ENCODE data around the gene KIAA0513. TPM values are rescaled to one million over a fixed set of nuclear protein-coding genes. Genes with fewer than 3 reads are reported as not detected.

KIAA0513 gene, protein sequence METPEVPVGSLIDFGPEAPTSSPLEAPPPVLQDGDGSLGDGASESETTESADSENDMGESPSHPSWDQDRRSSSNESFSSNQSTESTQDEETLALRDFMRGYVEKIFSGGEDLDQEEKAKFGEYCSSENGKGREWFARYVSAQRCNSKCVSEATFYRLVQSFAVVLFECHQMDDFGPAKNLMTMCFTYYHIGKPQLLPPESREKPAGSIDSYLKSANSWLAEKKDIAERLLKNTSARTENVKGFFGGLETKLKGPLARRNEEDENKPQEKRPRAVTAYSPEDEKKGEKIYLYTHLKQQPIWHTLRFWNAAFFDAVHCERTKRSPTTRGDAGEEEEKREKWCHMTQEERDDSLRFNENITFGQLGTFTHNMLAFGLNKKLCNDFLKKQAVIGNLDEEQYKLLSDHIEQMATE
- 3.6 and 3.8 TPM in 2 replicates for total RNA-seq

DNA sequence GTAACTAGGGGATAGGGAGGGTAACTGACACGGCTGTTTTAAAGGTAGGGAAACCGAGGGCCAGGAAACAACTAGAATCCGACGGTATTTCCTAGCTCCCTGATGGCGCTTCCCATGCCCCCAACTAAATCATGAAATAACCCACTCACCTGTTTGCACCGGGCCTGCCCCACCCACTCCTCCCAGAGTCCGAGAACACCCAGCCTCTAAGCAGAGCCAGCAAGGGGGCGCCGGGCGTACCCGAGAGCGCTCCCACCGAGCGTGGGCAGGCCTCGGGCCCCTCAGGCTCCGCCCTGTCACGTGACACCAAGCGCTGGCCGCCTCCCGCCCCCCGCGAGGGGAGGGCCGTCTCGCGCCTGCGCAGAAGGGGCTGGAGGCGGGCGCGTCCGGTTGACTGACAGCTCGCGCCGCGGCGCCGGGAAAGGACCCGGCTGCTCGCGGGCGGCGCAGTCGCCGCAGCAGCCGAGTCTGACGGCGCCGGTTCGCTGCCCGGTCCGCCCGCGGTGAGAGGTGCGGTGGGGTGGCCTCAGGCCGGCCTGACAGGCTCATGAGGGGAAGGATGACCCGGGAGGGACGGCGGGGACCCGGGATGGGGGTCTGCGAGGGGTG is at the start of gene KIAA0513:
KIAA0513 (plus strand) TSS at position 447 of the 609 bp plus-strand sequence. CDS start 39,277 bp downstream, outside the sequence.

DNA sequence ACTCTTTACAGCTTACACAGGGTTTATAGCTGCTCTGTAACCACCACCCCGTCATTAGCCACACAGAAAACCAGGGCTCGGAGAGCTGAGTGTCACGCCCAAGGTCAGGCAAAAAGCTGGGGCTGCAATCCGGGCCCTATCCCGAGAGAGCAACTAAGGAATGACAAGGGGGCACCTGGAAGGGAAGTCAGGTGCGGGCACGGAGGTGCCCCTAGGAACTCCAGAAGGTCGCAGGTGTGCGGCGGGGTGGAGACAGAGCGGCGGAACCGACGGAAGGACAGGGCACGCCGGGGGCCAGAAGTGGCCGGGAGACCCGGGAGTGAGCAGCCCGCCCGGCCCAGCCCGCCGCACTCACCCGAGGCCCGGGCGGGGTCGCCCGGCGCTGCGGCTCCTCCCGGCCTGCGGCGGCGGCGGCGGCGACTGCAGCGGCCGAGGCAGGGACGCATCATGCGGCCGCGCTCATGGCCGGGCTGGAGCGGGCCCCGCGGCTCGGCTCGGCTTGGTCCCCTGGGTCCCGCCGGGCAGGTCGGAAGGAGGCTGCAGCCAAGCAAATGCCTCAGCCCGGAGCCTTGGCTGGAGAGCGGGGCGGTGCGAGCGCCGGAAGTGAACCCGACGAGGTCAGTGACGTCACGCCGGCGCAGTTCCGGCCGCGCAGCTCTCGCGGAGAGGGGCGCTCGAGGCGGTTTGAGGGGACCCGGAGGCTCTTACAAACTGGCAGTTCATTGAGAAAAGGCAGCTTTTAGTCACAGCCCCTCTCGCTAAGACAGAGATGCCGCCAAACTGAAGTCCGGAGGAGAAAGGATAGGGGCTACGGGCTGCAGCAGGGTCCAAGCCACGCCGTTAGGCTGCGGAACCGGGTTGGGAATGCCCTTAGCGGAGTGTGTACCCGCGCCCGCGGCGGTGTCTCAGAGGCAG is 16.4 kb upstream of the KIAA0513 start, which contains the start of gene ZDHHC7:
ZDHHC7 (minus strand) TSS at position 605 of the 915 bp plus-strand sequence. CDS start 20,917 bp downstream, outside the sequence.

DNA sequence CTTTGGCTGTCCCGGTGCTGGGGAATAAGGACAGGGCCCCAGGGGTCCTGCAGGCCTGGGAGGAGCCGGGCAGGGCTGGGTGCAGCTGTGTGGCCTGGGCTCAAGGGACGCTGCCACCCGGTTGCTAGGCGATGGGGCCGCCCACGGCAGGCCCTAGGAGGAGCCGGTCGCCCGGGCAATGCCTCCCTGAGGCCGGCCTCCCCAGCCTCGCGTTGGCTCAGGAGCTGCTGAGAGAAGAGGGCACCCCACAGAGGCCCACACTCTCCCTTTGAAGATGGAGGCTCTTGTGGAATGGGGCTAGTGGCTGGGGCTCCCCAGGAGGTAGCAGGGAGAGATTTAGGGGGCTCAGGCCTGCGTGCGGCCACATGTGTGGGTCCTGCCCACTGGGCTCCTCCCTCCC is 84.8 kb downstream of the KIAA0513 start, which contains the start of gene CIBAR2:
CIBAR2 (minus strand) TSS at position 109 of the 400 bp plus-strand sequence. CDS start 120 bp downstream, outside the sequence.

Other genes with a start within 250 kb of the KIAA0513 start
- gene CRISPLD2, start 207.8 kb upstream of the KIAA0513 start, total RNA-seq: 0.07 and 0.13 TPM in 2 replicates
- gene ZDHHC7, start 16.3 kb upstream of the KIAA0513 start, total RNA-seq: 48.5 and 49.4 TPM in 2 replicates
- gene CIBAR2, start 84.7 kb downstream of the KIAA0513 start, total RNA-seq: not detected in 2 replicates

Data from thoracic aorta endothelial cell (primary cell).